Keratinocyte (primary cell): ENCODE measurements around the gene TMPRSS11D. TPM values are rescaled to one million over a fixed set of nuclear protein-coding genes. Genes with fewer than 3 reads are reported as not detected.

Experiments
- DNase-seq: peaks from one replicate; pipeline ENCODE4 v3.0.0-alpha.2; 2011; ENCODE audit warnings: low read depth, missing footprints, low spot score
- FAIRE-seq: peaks from 2 replicates; lab custom pipeline; 2011; peaks lifted over from hg19 to GRCh38; lab: Jason Lieb, UNC
- H2AFZ ChIP-seq: 2 replicates; pipeline ENCODE4 v1.6.0; 2012; ENCODE audit warnings: low read length, control low read depth, inconsistent platforms; ENCODE audit not compliant: control insufficient read depth
- H3K27ac ChIP-seq: 2 replicates; pipeline ENCODE4 v1.5.1; 2011; ENCODE audit warnings: low read length; ENCODE audit not compliant: control insufficient read depth, insufficient read depth
- H3K27me3 ChIP-seq: 3 replicates; pipeline ENCODE4 v1.6.0; 2011; ENCODE audit warnings: low read length; ENCODE audit not compliant: control insufficient read depth, insufficient read depth; ENCODE audit errors: extremely low read depth
- H3K36me3 ChIP-seq, 2 experiments: 2 replicates in 1 of 2; 3 replicates in 1 of 2; pipeline ENCODE4 v1.5.1; 2011; ENCODE audit warnings: low read length in 2 of 2, mild to moderate bottlenecking in 1 of 2; ENCODE audit not compliant: control insufficient read depth in 2 of 2, insufficient read depth in 2 of 2; ENCODE audit errors: extremely low read depth in 1 of 2
- H3K4me1 ChIP-seq: 3 replicates; pipeline ENCODE4 v1.5.1; 2011; ENCODE audit warnings: low read length; ENCODE audit not compliant: control insufficient read depth, insufficient read depth; ENCODE audit errors: extremely low read depth
- H3K4me2 ChIP-seq: 3 replicates; pipeline ENCODE4 v1.6.0; 2011; ENCODE audit warnings: low read depth, low read length; ENCODE audit not compliant: control insufficient read depth, insufficient read depth; ENCODE audit errors: extremely low read depth
- H3K4me3 ChIP-seq, 3 experiments: fragments of 200-600 bp in 1 of 3; sonication (generic) in 1 of 3; 2 replicates in 2 of 3; 3 replicates in 1 of 3; pipeline ENCODE4 v1.5.1; 2011 to 2016; ENCODE audit warnings: low read length in 3 of 3, mild to moderate bottlenecking in 3 of 3, control low read depth in 2 of 3, inconsistent platforms in 1 of 3, low read depth in 1 of 3, mixed read lengths in 1 of 3, mixed run types in 1 of 3, moderate library complexity in 1 of 3; ENCODE audit not compliant: control insufficient read depth in 2 of 3, insufficient read depth in 2 of 3; ENCODE audit errors: extremely low read depth in 1 of 3
- H3K79me2 ChIP-seq: 2 replicates; pipeline ENCODE4 v1.6.0; 2012; ENCODE audit warnings: low read length; ENCODE audit not compliant: control insufficient read depth, insufficient read depth
- H3K9ac ChIP-seq: 3 replicates; pipeline ENCODE4 v1.6.0; 2011; ENCODE audit warnings: low read length; ENCODE audit not compliant: control insufficient read depth, insufficient read depth; ENCODE audit errors: extremely low read depth
- H3K9me1 ChIP-seq: 3 replicates; pipeline ENCODE4 v1.6.0; 2011; ENCODE audit warnings: low read length; ENCODE audit not compliant: control insufficient read depth, insufficient read depth; ENCODE audit errors: extremely low read depth
- H3K9me3 ChIP-seq: 2 replicates; pipeline ENCODE4 v1.5.1; 2012; ENCODE audit warnings: low read depth, low read length; ENCODE audit not compliant: control insufficient read depth
- H4K20me1 ChIP-seq: 3 replicates; pipeline ENCODE4 v1.6.0; 2011; ENCODE audit warnings: low read length; ENCODE audit not compliant: control insufficient read depth, insufficient read depth; ENCODE audit errors: extremely low read depth
- EZH2 ChIP-seq: IDR thresholded peaks from one replicate; pipeline ENCODE4 v1.6.1; 2012; ENCODE audit warnings: inconsistent platforms, mild to moderate bottlenecking, low read length, moderate library complexity
- dilution Hi-C: fragments of 300-500 bp; cut with MboI; formaldehyde crosslinking; loops from one replicate; pipeline ENCODE4 v1.7.0; 2020; ENCODE audit warnings: low sequenced_read_pairs; ENCODE audit not compliant: extremely low pct_ligation_motif_present
- polyA plus RNA-seq, 5 experiments: library from polyadenylated mRNA; depleted of rRNA in 3 of 5; stranded (reverse) in 3 of 5; stranded (forward) in 1 of 5; unstranded in 1 of 5; fragments of >200 nt; gene quantifications; 1 replicate in 1 of 5; 2 replicates in 3 of 5; 3 replicates in 1 of 5; pipeline versions ENCODE4 v1.2.1 to v1.2.3, GENCODE V29; 2011 to 2012; ENCODE audit warnings: missing spikeins in 2 of 5, low read depth in 1 of 5, low replicate concordance in 1 of 5
- TF ChIP-seq, protein P1 (sequence below), 3 experiments: IDR thresholded peaks in 1 of 3; conservative IDR thresholded peaks in 1 of 3; optimal IDR thresholded peaks in 1 of 3; 2 replicates in 2 of 3; 3 replicates in 1 of 3; pipeline versions ENCODE3 to v1.5.1; 2011; ENCODE audit warnings: low read length in 3 of 3, mild to moderate bottlenecking in 3 of 3, moderate library complexity in 2 of 3, control low read depth in 1 of 3, inconsistent platforms in 1 of 3; ENCODE audit not compliant: insufficient read depth in 2 of 3; ENCODE audit errors: extremely low read depth in 1 of 3

Gene TMPRSS11D
- polyA plus RNA-seq, 1 donor (not counting 4 experiments of a cell fraction or from before 2014, with no cell fraction given), result 0.28 TPM

DNA sequence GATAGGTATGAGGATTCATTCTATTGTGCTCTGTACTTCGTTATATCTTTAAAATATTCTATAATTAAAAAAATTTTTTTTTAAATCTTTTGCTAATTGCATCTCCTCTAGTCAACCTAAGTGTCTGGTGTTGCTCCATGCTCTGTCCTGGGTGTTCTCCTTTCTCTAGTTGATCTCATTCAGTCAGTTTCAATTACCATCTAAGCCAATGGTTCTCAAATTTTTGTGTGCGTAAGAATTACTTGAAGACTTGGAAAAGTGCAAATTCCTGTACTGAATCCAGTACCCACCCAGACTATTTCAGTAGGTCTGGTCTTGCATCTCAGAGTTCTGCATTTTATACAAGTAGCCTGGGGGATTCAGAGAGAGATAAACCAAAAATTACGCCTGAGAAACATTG lies 6.7 kb downstream of the TMPRSS11D start:
- dilution Hi-C loops, result no loop called here

DNA sequence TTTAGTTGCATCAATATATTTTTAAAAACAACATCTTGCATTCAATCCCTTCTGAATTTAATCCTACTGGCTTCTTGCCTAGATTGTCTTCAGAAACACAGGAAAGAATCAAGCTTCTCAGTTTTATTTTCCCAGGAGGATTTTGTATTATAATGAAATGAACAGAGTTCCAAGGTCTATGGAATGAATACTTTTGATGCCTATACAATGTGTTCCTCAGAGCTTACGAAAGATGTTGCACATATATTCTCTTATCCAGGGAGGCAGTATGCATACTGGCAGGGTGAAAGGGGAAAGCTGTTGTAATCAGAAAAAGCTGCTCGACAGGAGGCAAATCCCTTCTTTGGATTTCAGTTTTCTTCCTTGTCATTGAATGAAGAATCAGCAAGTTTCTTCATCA lies 8.8 kb downstream of the TMPRSS11D start:
- dilution Hi-C loops, result no loop called here
- H2AFZ ChIP-seq, result no peak overlapping the region
- DNase-seq, result no peak

More for the DNA sequence above, 6.7 kb downstream of the TMPRSS11D start:
- Histone ChIP-seq H3K9me3 (no peaks in the 10 kb centered on the region), H4K20me1 (no peaks in the 10 kb centered on the region), H3K27me3 (no peaks in the 10 kb centered on the region), H3K9me1 (no peaks in the 10 kb centered on the region), H3K79me2 (no peaks in the 10 kb centered on the region), H3K4me3 (no peak overlapping the region), H3K4me1 (peaks cover 22% of the 10 kb centered on the region), H3K9ac (no peak overlapping the region), H2AFZ (no peak overlapping the region), H3K27ac (no peak overlapping the region), H3K4me2 (no peak overlapping the region), H3K36me3 (no peaks in the 10 kb centered on the region)
- TF ChIP-seq EZH2, result no peak
- TF ChIP-seq, protein P1, sequence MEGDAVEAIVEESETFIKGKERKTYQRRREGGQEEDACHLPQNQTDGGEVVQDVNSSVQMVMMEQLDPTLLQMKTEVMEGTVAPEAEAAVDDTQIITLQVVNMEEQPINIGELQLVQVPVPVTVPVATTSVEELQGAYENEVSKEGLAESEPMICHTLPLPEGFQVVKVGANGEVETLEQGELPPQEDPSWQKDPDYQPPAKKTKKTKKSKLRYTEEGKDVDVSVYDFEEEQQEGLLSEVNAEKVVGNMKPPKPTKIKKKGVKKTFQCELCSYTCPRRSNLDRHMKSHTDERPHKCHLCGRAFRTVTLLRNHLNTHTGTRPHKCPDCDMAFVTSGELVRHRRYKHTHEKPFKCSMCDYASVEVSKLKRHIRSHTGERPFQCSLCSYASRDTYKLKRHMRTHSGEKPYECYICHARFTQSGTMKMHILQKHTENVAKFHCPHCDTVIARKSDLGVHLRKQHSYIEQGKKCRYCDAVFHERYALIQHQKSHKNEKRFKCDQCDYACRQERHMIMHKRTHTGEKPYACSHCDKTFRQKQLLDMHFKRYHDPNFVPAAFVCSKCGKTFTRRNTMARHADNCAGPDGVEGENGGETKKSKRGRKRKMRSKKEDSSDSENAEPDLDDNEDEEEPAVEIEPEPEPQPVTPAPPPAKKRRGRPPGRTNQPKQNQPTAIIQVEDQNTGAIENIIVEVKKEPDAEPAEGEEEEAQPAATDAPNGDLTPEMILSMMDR (optimal IDR thresholded peaks at IDR 0.05 in 1 of 3, IDR thresholded peaks at IDR 0.05 in 1 of 3, conservative IDR thresholded peaks at IDR 0.05 in 1 of 3; ENCODE audit: extremely low read depth in 1 of 3, insufficient read depth in 2 of 3, low read length in 3 of 3), result no peak
- DNase-seq (no peak), FAIRE-seq (no peak)

More for the DNA sequence above, 8.8 kb downstream of the TMPRSS11D start:
- Histone ChIP-seq H3K27ac (no peak overlapping the region), H3K4me1 (peaks cover 12% of the 10 kb centered on the region), H3K4me2 (no peak overlapping the region), H4K20me1 (no peaks in the 10 kb centered on the region), H3K4me3 (no peak overlapping the region), H3K9me3 (no peaks in the 10 kb centered on the region), H3K9me1 (no peaks in the 10 kb centered on the region), H3K27me3 (no peaks in the 10 kb centered on the region), H3K79me2 (no peaks in the 10 kb centered on the region), H3K9ac (no peak overlapping the region), H3K36me3 (no peaks in the 10 kb centered on the region)
- no peak for FAIRE-seq
- TF ChIP-seq, protein P1 (optimal IDR thresholded peaks at IDR 0.05 in 1 of 3, IDR thresholded peaks at IDR 0.05 in 1 of 3, conservative IDR thresholded peaks at IDR 0.05 in 1 of 3; ENCODE audit: extremely low read depth in 1 of 3, insufficient read depth in 2 of 3, low read length in 3 of 3), result no peak
- TF ChIP-seq EZH2, result no peak
